ENCODE data around the gene RAC2. TPM values are rescaled to one million over a fixed set of nuclear protein-coding genes. Genes with fewer than 3 reads are reported as not detected.
A peak's percentile ranks its signal among the peaks of the same experiment; 100 is the strongest.

RAC2 gene
- total RNA-seq, 1 donor from 2014 or later = 1.2 TPM

DNA sequence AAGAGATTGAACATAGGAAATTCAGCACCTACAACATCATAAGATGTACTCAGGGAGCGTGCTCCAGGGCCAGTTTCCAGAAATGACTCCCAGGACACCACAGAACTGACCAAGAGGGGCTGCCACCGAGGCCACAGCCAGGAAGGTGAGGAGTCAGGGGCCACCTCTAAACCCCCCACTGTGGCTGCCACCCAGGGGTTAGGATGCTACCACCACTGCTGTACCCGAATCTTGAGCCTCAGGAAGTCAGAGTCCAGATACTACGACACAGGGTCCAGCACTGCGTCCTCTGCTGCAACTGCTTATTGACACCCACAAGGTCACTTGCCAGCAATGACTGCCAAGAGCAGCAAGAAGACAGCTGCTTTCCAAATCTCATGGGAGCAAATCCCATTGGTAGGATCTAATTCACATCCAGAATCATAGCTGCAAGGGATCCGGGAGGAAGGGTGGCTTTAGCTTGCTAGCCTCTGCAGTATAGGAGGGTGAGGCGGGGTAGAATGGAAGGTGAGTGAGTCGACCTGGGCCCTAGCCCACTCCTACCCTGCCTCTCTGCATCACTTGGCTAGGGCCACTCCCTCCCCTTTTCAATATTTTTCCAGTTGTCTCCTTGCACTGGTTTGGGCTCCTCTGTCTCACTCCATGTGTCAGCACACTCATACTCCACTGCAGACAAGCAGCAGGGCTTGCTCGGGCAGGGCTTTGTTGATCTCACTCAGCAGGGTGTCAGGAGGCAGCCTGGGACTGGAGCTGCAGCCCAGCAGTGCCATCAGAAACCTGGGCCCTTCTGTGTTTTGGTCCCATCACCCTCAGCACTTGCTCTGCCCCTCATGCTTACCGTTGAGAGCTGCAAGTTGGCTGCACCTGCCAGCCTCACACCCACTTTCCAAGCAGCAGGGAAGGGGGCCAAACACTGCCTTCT is 20.2 kb upstream of the RAC2 start:
- TF ChIP-seq, protein P1, sequence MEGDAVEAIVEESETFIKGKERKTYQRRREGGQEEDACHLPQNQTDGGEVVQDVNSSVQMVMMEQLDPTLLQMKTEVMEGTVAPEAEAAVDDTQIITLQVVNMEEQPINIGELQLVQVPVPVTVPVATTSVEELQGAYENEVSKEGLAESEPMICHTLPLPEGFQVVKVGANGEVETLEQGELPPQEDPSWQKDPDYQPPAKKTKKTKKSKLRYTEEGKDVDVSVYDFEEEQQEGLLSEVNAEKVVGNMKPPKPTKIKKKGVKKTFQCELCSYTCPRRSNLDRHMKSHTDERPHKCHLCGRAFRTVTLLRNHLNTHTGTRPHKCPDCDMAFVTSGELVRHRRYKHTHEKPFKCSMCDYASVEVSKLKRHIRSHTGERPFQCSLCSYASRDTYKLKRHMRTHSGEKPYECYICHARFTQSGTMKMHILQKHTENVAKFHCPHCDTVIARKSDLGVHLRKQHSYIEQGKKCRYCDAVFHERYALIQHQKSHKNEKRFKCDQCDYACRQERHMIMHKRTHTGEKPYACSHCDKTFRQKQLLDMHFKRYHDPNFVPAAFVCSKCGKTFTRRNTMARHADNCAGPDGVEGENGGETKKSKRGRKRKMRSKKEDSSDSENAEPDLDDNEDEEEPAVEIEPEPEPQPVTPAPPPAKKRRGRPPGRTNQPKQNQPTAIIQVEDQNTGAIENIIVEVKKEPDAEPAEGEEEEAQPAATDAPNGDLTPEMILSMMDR (conservative IDR thresholded peaks at IDR 0.05) = no peak
- H3K9me3 Mint-ChIP-seq = peaks cover 4% of the 10 kb centered on the region
- H3K4me3 Mint-ChIP-seq = no peak overlapping the region
- H3K36me3 Mint-ChIP-seq = no peaks in the 10 kb centered on the region
- no peak overlapping the region for H3K27ac Mint-ChIP-seq
- DNase-seq (ENCODE audit: extremely low spot score, unreplicated experiment) = no peak
- peaks cover 13% of the 10 kb centered on the region for H3K4me1 Mint-ChIP-seq (ENCODE audit: unreplicated experiment)
- peaks cover 26% of the 10 kb centered on the region for H3K27me3 Mint-ChIP-seq

DNA sequence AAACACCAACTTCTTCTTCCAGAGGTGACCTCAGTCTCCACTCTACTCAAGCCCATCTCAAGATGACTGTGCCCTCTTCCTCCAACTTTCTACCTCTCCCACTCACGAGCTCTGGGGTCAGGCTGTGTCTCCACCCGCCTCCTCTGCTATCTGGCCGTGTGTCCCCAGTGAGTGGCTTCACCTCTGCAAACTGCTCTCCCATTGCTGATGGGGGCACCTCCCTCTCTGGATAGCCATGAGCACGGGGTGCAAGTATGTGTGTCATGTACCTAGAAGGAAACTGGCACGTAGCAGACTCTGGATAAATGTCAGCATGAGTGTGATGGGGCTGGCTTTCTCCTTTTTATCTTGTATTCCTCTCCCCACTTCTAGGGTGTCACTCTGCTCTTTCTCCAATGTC is 18.3 kb upstream of the RAC2 start:
- H3K36me3 Mint-ChIP-seq = no peaks in the 10 kb centered on the region
- no peak overlapping the region for H3K27ac Mint-ChIP-seq
- no peak overlapping the region for H3K4me3 Mint-ChIP-seq
- H3K27me3 Mint-ChIP-seq = peaks cover 34% of the 10 kb centered on the region
- no peak for DNase-seq (ENCODE audit: extremely low spot score, unreplicated experiment)
- peaks cover 4% of the 10 kb centered on the region for H3K9me3 Mint-ChIP-seq
- peaks cover 16% of the 10 kb centered on the region for H3K4me1 Mint-ChIP-seq (ENCODE audit: unreplicated experiment)
- TF ChIP-seq, protein P1 (conservative IDR thresholded peaks at IDR 0.05) = no peak

DNA sequence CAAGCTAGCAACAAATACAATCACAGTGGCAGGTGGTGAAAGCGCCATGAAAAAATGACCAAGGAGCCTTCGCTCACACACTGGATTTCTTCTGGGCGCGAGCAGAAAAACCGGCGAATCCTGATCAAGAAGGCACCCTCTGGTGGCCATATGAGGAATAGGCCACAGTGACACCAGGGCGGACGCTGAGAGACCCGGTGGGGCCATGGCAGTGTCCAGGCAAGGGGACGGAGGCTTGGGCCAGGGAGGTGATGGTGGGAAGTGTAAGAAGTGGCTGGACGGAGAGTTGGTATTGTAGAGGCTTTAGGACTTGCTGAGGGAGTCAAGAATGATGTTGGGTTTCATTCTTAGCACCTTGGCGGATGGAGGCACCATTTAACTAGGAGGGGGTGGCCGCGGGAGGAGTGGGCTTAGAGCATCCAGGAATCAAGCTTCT is 16.9 kb upstream of the RAC2 start:
- Mint-ChIP-seq H3K27me3 (peaks cover 42% of the 10 kb centered on the region), H3K9me3 (peaks cover 3% of the 10 kb centered on the region), H3K36me3 (no peaks in the 10 kb centered on the region), H3K27ac (peak overlapping the region; percentile 5), H3K4me1 (ENCODE audit: unreplicated experiment) (peaks cover 10% of the 10 kb centered on the region), H3K4me3 (no peak overlapping the region)
- no peak for DNase-seq (ENCODE audit: extremely low spot score, unreplicated experiment)
- TF ChIP-seq, protein P1 (conservative IDR thresholded peaks at IDR 0.05) = peak; percentile 90

DNA sequence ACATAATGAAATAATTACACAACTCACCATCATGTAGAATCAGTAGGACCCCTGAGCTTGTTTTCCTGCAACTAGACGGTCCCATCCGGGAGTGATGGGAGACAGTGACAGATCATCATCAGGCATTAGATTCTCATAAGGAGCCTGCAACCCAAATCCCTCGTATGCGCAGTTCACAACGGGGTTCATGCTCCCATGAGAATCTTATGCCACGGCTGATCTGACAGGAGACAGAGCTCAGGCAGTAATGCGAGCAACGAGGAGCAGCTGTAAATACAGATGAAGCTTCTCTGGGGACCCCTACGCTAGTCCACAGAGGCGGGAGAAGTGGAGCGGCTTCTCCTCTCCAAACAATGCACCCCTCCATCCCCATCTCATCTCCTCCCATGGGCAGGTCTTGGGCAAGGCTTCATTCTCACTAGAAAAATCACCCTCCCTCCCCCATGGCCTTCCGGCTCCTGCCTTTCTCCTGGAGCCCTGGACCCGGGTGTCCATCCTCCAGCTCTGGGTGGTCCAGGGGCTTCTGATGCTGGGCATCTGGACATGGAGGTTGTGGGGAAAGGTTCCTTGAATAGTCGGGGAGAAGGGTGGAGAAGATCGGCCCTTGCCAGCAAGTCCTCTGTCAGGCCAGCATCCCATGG is 16.2 kb upstream of the RAC2 start:
- Mint-ChIP-seq H3K27ac (no peak overlapping the region), H3K4me3 (no peak overlapping the region), H3K9me3 (no peaks in the 10 kb centered on the region), H3K36me3 (no peaks in the 10 kb centered on the region), H3K4me1 (ENCODE audit: unreplicated experiment) (peaks cover 10% of the 10 kb centered on the region), H3K27me3 (peaks cover 41% of the 10 kb centered on the region)
- DNase-seq (ENCODE audit: extremely low spot score, unreplicated experiment) = no peak
- TF ChIP-seq, protein P1 (conservative IDR thresholded peaks at IDR 0.05) = no peak

DNA sequence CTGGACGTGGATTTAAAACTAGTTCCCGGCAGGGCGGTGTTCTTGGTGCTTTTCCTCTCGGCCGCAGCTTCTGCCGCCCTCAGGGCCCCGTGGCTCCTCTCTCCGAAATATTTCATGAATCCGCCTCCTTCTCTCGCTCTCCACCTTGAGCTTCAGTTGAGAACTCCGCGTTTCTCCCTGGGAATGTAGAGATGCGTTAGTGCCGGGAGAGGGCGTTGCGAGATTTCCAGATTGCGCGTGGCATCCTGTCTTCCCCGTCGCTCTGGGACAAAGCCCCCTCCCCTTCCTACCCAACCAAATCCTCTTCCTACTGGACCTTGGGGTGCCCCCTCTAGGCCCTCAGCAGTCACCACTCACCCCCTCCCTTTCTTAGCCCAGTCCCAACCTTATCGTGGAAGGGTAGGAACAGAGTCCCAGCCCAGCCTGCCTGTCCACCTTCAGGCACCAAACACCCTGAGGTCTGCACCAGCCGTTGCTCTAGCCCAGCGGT is 15.5 kb upstream of the RAC2 start:
- Mint-ChIP-seq H3K27me3 (peaks cover 43% of the 10 kb centered on the region), H3K4me1 (ENCODE audit: unreplicated experiment) (peaks cover 10% of the 10 kb centered on the region), H3K27ac (peak overlapping the region; percentile 39), H3K9me3 (no peaks in the 10 kb centered on the region), H3K36me3 (no peaks in the 10 kb centered on the region), H3K4me3 (peak overlapping the region; percentile 45)
- DNase-seq (ENCODE audit: extremely low spot score, unreplicated experiment) = no peak
- TF ChIP-seq, protein P1 (conservative IDR thresholded peaks at IDR 0.05) = peak; percentile 70

Measured in type B pancreatic cell (in vitro differentiated cells).